ENCODE measurements around the gene IL22. TPM values are rescaled to one million over a fixed set of nuclear protein-coding genes. Genes with fewer than 3 reads are reported as not detected.

Gene IL22
- total RNA-seq, 5 donors from 2014 or later (not counting 1 experiment from before 2014, with no cell fraction given) = 0.63 TPM; not detected in 4

- H3K36me3 ChIP-seq (ENCODE audit: control insufficient read depth in 2 of 2, extremely low read depth in 1 of 2, insufficient read depth in 1 of 2, low read length in 1 of 2) = no peaks in the 10 kb centered on the region
Observed at GRCh38 chr12:68268967-68269366, 15.6 kb upstream of the IL22 start.

GRCh38 chr12:68267892-68268396 is 14.5 kb upstream of the IL22 start:
- 93% methylated on average over 3 of the region's 6 CpGs for WGBS (ENCODE audit: insufficient coverage)
- no peak for DNase-seq
- CTCF ChIA-PET = no interaction called here
- Histone ChIP-seq H3K36me3 (ENCODE audit: control insufficient read depth in 2 of 2, extremely low read depth in 1 of 2, insufficient read depth in 1 of 2, low read length in 1 of 2) (no peaks in the 10 kb centered on the region), H3K27me3 (replicated peaks in 1 of 2; ENCODE audit: control insufficient read depth in 2 of 2, extremely low read depth in 1 of 2, insufficient read depth in 2 of 2, low read length in 1 of 2) (no peaks in the 10 kb centered on the region), H3K4me3 (ENCODE audit: control insufficient read depth in 1 of 2, extremely low read depth in 1 of 2, low read length in 1 of 2) (no peak overlapping the region), H3K27ac (ENCODE audit: low read length) (no peak overlapping the region), H3K4me1 (ENCODE audit: control insufficient read depth in 1 of 2, extremely low read depth in 1 of 2, insufficient read depth in 2 of 2, low read length in 2 of 2) (no peaks in the 10 kb centered on the region), H3K9me3 (no peaks in the 10 kb centered on the region)
- Mint-ChIP-seq H3K27ac (no peak overlapping the region), H3K27me3 (peaks cover 1 to 4% of the 10 kb centered on the region in 2 donors), H3K4me3 (no peak overlapping the region), H3K4me1 (peaks cover 0 to 4% (median 2%) of the 10 kb centered on the region in 3 donors), H3K9me3 (no peaks in the 10 kb centered on the region), H3K36me3 (no peaks in the 10 kb centered on the region)
- POLR2A ChIA-PET = interaction anchor here in 1 of 2 donors (0.7 kb wide), 1 partner anchor 377 kb away, joined by 3 read pairs; no protein-coding TSS in a partner anchor
- no peak for ATAC-seq (replicated peaks in 1 of 4)

More at GRCh38 chr12:68268967-68269366, 15.6 kb upstream of the IL22 start:
- no peak overlapping the region for H3K4me3 Mint-ChIP-seq
- H3K27me3 Mint-ChIP-seq = peaks cover 1 to 4% of the 10 kb centered on the region in 2 donors
- ChIA-PET CTCF (interaction anchor here (0.6 kb wide), 2 partner anchors 45 to 184 kb away, joined by 7 read pairs; no protein-coding TSS in a partner anchor), POLR2A (interaction anchor here in 1 of 2 donors (0.6 kb wide), 1 partner anchor 409 kb away, joined by 5 read pairs; no protein-coding TSS in a partner anchor)
- no peak overlapping the region for H3K4me3 ChIP-seq (ENCODE audit: control insufficient read depth in 1 of 2, extremely low read depth in 1 of 2, low read length in 1 of 2)
- no peaks in the 10 kb centered on the region for H3K27me3 ChIP-seq (replicated peaks in 1 of 2; ENCODE audit: control insufficient read depth in 2 of 2, extremely low read depth in 1 of 2, insufficient read depth in 2 of 2, low read length in 1 of 2)
- H3K9me3 ChIP-seq = no peaks in the 10 kb centered on the region
- ATAC-seq (replicated peaks in 1 of 4) (no peak), DNase-seq (no peak)
- no peaks in the 10 kb centered on the region for H3K9me3 Mint-ChIP-seq
- peaks cover 0 to 4% (median 2%) of the 10 kb centered on the region in 3 donors for H3K4me1 Mint-ChIP-seq
- H3K27ac ChIP-seq (ENCODE audit: low read length) = no peak overlapping the region
- no peaks in the 10 kb centered on the region for H3K36me3 Mint-ChIP-seq
- H3K4me1 ChIP-seq (ENCODE audit: control insufficient read depth in 1 of 2, extremely low read depth in 1 of 2, insufficient read depth in 2 of 2, low read length in 2 of 2) = no peaks in the 10 kb centered on the region
- H3K27ac Mint-ChIP-seq = no peak overlapping the region

GRCh38 chr12:68264857-68265256 is 11.5 kb upstream of the IL22 start:
- WGBS (ENCODE audit: insufficient coverage) = 80% methylated on average over 1 of the region's 2 CpGs
- Mint-ChIP-seq H3K4me1 (peaks cover 0 to 13% (median 6%) of the 10 kb centered on the region in 3 donors), H3K27me3 (peaks cover 4 to 6% of the 10 kb centered on the region in 2 donors), H3K4me3 (no peak overlapping the region), H3K9me3 (no peaks in the 10 kb centered on the region), H3K27ac (no peak overlapping the region), H3K36me3 (no peaks in the 10 kb centered on the region)
- ATAC-seq (replicated peaks in 1 of 4) (no peak), DNase-seq (no peak)
- CTCF ChIA-PET = no interaction called here
- no peaks in the 10 kb centered on the region for H3K27me3 ChIP-seq (replicated peaks in 1 of 2; ENCODE audit: control insufficient read depth in 2 of 2, extremely low read depth in 1 of 2, insufficient read depth in 2 of 2, low read length in 1 of 2)
- no peaks in the 10 kb centered on the region for H3K36me3 ChIP-seq (ENCODE audit: control insufficient read depth in 2 of 2, extremely low read depth in 1 of 2, insufficient read depth in 1 of 2, low read length in 1 of 2)
- H3K9me3 ChIP-seq = no peaks in the 10 kb centered on the region
- H3K4me1 ChIP-seq (ENCODE audit: control insufficient read depth in 1 of 2, extremely low read depth in 1 of 2, insufficient read depth in 2 of 2, low read length in 2 of 2) = peaks cover 0 to 5% of the 10 kb centered on the region in 2 experiments
- H3K27ac ChIP-seq (ENCODE audit: low read length) = no peak overlapping the region
- H3K4me3 ChIP-seq (ENCODE audit: control insufficient read depth in 1 of 2, extremely low read depth in 1 of 2, low read length in 1 of 2) = no peak overlapping the region
- POLR2A ChIA-PET = no interaction called here

- no peak overlapping the region for H3K27ac ChIP-seq (ENCODE audit: low read length)
- DNase-seq = no peak
- Mint-ChIP-seq H3K27ac (no peak overlapping the region), H3K36me3 (no peaks in the 10 kb centered on the region), H3K4me3 (no peak overlapping the region), H3K4me1 (peaks cover 5 to 18% (median 11%) of the 10 kb centered on the region in 3 donors), H3K27me3 (peaks cover 4 to 6% of the 10 kb centered on the region in 2 donors), H3K9me3 (no peaks in the 10 kb centered on the region)
- H3K9me3 ChIP-seq = no peaks in the 10 kb centered on the region
- POLR2A ChIA-PET = no interaction called here
- WGBS (ENCODE audit: insufficient coverage) = 100% methylated on average over 2 of the region's 7 CpGs
- H3K27me3 ChIP-seq (replicated peaks in 1 of 2; ENCODE audit: control insufficient read depth in 2 of 2, extremely low read depth in 1 of 2, insufficient read depth in 2 of 2, low read length in 1 of 2) = no peaks in the 10 kb centered on the region
- no peaks in the 10 kb centered on the region for H3K36me3 ChIP-seq (ENCODE audit: control insufficient read depth in 2 of 2, extremely low read depth in 1 of 2, insufficient read depth in 1 of 2, low read length in 1 of 2)
- H3K4me1 ChIP-seq (ENCODE audit: control insufficient read depth in 1 of 2, extremely low read depth in 1 of 2, insufficient read depth in 2 of 2, low read length in 2 of 2) = peaks cover 0 to 5% of the 10 kb centered on the region in 2 experiments
- CTCF ChIA-PET = no interaction called here
- ATAC-seq (replicated peaks in 1 of 4) = no peak
- H3K4me3 ChIP-seq (ENCODE audit: control insufficient read depth in 1 of 2, extremely low read depth in 1 of 2, low read length in 1 of 2) = no peak overlapping the region
Observed at GRCh38 chr12:68264158-68264855, 10.9 kb upstream of the IL22 start.

GRCh38 chr12:68263366-68263765 is 10.0 kb upstream of the IL22 start:
- no CpG with 5 or more reads among the region's 1 CpG for WGBS (ENCODE audit: insufficient coverage)
- CTCF ChIA-PET = no interaction called here
- Histone ChIP-seq H3K9me3 (no peaks in the 10 kb centered on the region), H3K36me3 (ENCODE audit: control insufficient read depth in 2 of 2, extremely low read depth in 1 of 2, insufficient read depth in 1 of 2, low read length in 1 of 2) (no peaks in the 10 kb centered on the region), H3K27ac (ENCODE audit: low read length) (no peak overlapping the region), H3K4me3 (ENCODE audit: control insufficient read depth in 1 of 2, extremely low read depth in 1 of 2, low read length in 1 of 2) (no peak overlapping the region), H3K4me1 (ENCODE audit: control insufficient read depth in 1 of 2, extremely low read depth in 1 of 2, insufficient read depth in 2 of 2, low read length in 2 of 2) (peaks cover 0 to 5% of the 10 kb centered on the region in 2 experiments), H3K27me3 (replicated peaks in 1 of 2; ENCODE audit: control insufficient read depth in 2 of 2, extremely low read depth in 1 of 2, insufficient read depth in 2 of 2, low read length in 1 of 2) (no peaks in the 10 kb centered on the region)
- Mint-ChIP-seq H3K27ac (no peak overlapping the region), H3K9me3 (no peaks in the 10 kb centered on the region), H3K36me3 (no peaks in the 10 kb centered on the region), H3K27me3 (peaks cover 4 to 6% of the 10 kb centered on the region in 2 donors), H3K4me3 (no peak overlapping the region), H3K4me1 (peaks cover 7 to 19% (median 12%) of the 10 kb centered on the region in 3 donors)
- ATAC-seq (replicated peaks in 1 of 4) (no peak), DNase-seq (no peak)
- POLR2A ChIA-PET = no interaction called here

GRCh38 chr12:68261896-68262295 is 8.5 kb upstream of the IL22 start:
- DNase-seq (no peak), ATAC-seq (replicated peaks in 1 of 4) (no peak)
- Histone ChIP-seq H3K4me1 (ENCODE audit: control insufficient read depth in 1 of 2, extremely low read depth in 1 of 2, insufficient read depth in 2 of 2, low read length in 2 of 2) (peaks cover 0 to 5% of the 10 kb centered on the region in 2 experiments), H3K27ac (ENCODE audit: low read length) (no peak overlapping the region), H3K4me3 (ENCODE audit: control insufficient read depth in 1 of 2, extremely low read depth in 1 of 2, low read length in 1 of 2) (no peak overlapping the region), H3K36me3 (ENCODE audit: control insufficient read depth in 2 of 2, extremely low read depth in 1 of 2, insufficient read depth in 1 of 2, low read length in 1 of 2) (no peaks in the 10 kb centered on the region), H3K9me3 (no peaks in the 10 kb centered on the region), H3K27me3 (replicated peaks in 1 of 2; ENCODE audit: control insufficient read depth in 2 of 2, extremely low read depth in 1 of 2, insufficient read depth in 2 of 2, low read length in 1 of 2) (no peaks in the 10 kb centered on the region)
- H3K36me3 Mint-ChIP-seq = no peaks in the 10 kb centered on the region
- CTCF ChIA-PET = no interaction called here
- peaks cover 4 to 6% of the 10 kb centered on the region in 2 donors for H3K27me3 Mint-ChIP-seq
- no peak overlapping the region for H3K4me3 Mint-ChIP-seq
- POLR2A ChIA-PET = interaction anchor here in 1 of 2 donors (0.6 kb wide), 1 partner anchor 219 kb away, joined by 3 read pairs; no protein-coding TSS in a partner anchor
- no peaks in the 10 kb centered on the region for H3K9me3 Mint-ChIP-seq
- peaks cover 7 to 15% (median 11%) of the 10 kb centered on the region in 3 donors for H3K4me1 Mint-ChIP-seq
- H3K27ac Mint-ChIP-seq = no peak overlapping the region

Data from T-cell (primary cell).